HEK293 (cell line): ENCODE data around the gene CCDC78.

Experiments
- CTCF ChIA-PET: fragments of 350-600 bp; formaldehyde crosslinking; extraction: SDS; loops from one replicate; lab custom pipeline; 2021; ENCODE audit warnings: antibody characterized with exemption; lab: Yijun Ruan, JAX
- POLR2A ChIA-PET: fragments of 300-600 bp; formaldehyde crosslinking; extraction: SDS; loops from one replicate; lab custom pipeline; 2020; ENCODE audit warnings: antibody characterized with exemption, inconsistent platforms; lab: Yijun Ruan, JAX
- H3K27ac ChIP-seq: fragments of 200-500 bp; sonication (Bioruptor generic); 2 replicates; pipeline ENCODE4 v1.5.1; 2014; ENCODE audit warnings: low read depth, low read length, control low read depth, inconsistent platforms; ENCODE audit errors: extremely low read depth
- H3K36me3 ChIP-seq, 2 experiments: fragments of 200-500 bp in 1 of 2; sonication (Bioruptor generic) in 1 of 2; 1 replicate in 1 of 2; 2 replicates in 1 of 2; pipeline ENCODE4 v1.5.1; 2014 to 2017; ENCODE audit warnings: inconsistent platforms in 2 of 2, low read length in 2 of 2; ENCODE audit not compliant: control insufficient read depth in 2 of 2, insufficient read depth in 1 of 2
- H3K4me1 ChIP-seq: fragments of 200-500 bp; sonication (Bioruptor generic); 2 replicates; pipeline ENCODE4 v1.5.1; 2014; ENCODE audit warnings: mild to moderate bottlenecking, low read length, inconsistent platforms; ENCODE audit not compliant: control insufficient read depth, insufficient read depth
- H3K4me3 ChIP-seq: 2 replicates; pipeline ENCODE4 v1.5.1; 2011; ENCODE audit warnings: low read depth, mild to moderate bottlenecking, control low read depth, low read length, moderate library complexity
- H3K9me3 ChIP-seq: fragments of 200-500 bp; sonication (Bioruptor generic); 2 replicates; pipeline ENCODE4 v1.5.1; 2014; ENCODE audit warnings: low read depth, low read length, inconsistent platforms; ENCODE audit not compliant: control insufficient read depth, insufficient read depth
- AEBP2 ChIP-seq: fragments of 450-650 bp; formaldehyde crosslinking; IDR thresholded peaks from 2 replicates; pipeline ENCODE4 v1.5.1; 2016; ENCODE audit warnings: missing biosample characterization, missing genetic modification characterization, borderline replicate concordance
- BCL11B ChIP-seq: fragments of 450-650 bp; formaldehyde crosslinking; IDR thresholded peaks from 2 replicates; pipeline ENCODE4 v1.5.1; 2016; ENCODE audit warnings: low read depth, missing biosample characterization, missing genetic modification characterization
- GLIS1 ChIP-seq: fragments of 450-650 bp; formaldehyde crosslinking; IDR thresholded peaks from 2 replicates; pipeline ENCODE4 v1.5.1; 2016; ENCODE audit warnings: missing biosample characterization, missing genetic modification characterization
- HOXC10 ChIP-seq: sonication (generic); formaldehyde crosslinking; IDR thresholded peaks from 2 replicates; pipeline ENCODE4 v1.8.1; 2023; ENCODE audit warnings: mild to moderate bottlenecking, missing genetic modification reagents
- INSM2 ChIP-seq: fragments of 450-650 bp; formaldehyde crosslinking; IDR thresholded peaks from 2 replicates; pipeline ENCODE4 v1.5.1; 2016; ENCODE audit warnings: missing biosample characterization, missing genetic modification characterization
- KLF1 ChIP-seq: fragments of 450-650 bp; formaldehyde crosslinking; IDR thresholded peaks from 2 replicates; pipeline ENCODE4 v1.5.1; 2016; ENCODE audit warnings: missing biosample characterization, missing genetic modification characterization
- KLF7 ChIP-seq: fragments of 450-650 bp; formaldehyde crosslinking; IDR thresholded peaks from 2 replicates; pipeline ENCODE4 v1.5.1; 2016; ENCODE audit warnings: missing biosample characterization, missing genetic modification characterization, borderline replicate concordance
- PRDM1 ChIP-seq: fragments of 450-650 bp; formaldehyde crosslinking; IDR thresholded peaks from 2 replicates; pipeline ENCODE4; 2016; ENCODE audit warnings: missing biosample characterization, missing genetic modification characterization
- SP2 ChIP-seq: fragments of 450-650 bp; formaldehyde crosslinking; IDR thresholded peaks from 2 replicates; pipeline ENCODE4 v1.5.1; 2016; ENCODE audit warnings: missing biosample characterization, missing genetic modification characterization
- TCF7L2 ChIP-seq: IDR thresholded peaks from 2 replicates; pipeline ENCODE4 v1.6.1; 2011; ENCODE audit warnings: low read depth, mild to moderate bottlenecking, inconsistent platforms, low read length, moderate library complexity, borderline replicate concordance
- YY2 ChIP-seq: fragments of 450-650 bp; formaldehyde crosslinking; IDR thresholded peaks from 2 replicates; pipeline ENCODE4 v1.5.1; 2016; ENCODE audit warnings: missing biosample characterization, missing genetic modification characterization
- ZBTB21 ChIP-seq: fragments of 450-650 bp; formaldehyde crosslinking; IDR thresholded peaks from 2 replicates; pipeline ENCODE4 v1.5.1; 2017; ENCODE audit warnings: missing biosample characterization, missing genetic modification characterization
- ZBTB48 ChIP-seq: fragments of 450-650 bp; formaldehyde crosslinking; IDR thresholded peaks from 2 replicates; pipeline ENCODE4 v1.5.1; 2016; ENCODE audit warnings: missing biosample characterization, missing genetic modification characterization
- ZBTB7A ChIP-seq: fragments of 450-650 bp; formaldehyde crosslinking; IDR thresholded peaks from 2 replicates; pipeline ENCODE4 v1.5.1; 2016; ENCODE audit warnings: low read depth, missing biosample characterization, missing genetic modification characterization
- ZIC2 ChIP-seq: fragments of 450-650 bp; formaldehyde crosslinking; IDR thresholded peaks from 2 replicates; pipeline ENCODE4 v1.5.1; 2016; ENCODE audit warnings: missing biosample characterization, missing genetic modification characterization
- ZNF184 ChIP-seq: fragments of 450-650 bp; IDR thresholded peaks from 2 replicates; pipeline ENCODE4 v1.5.1; 2018; ENCODE audit warnings: missing biosample characterization, mild to moderate bottlenecking, missing genetic modification characterization
- ZNF19 ChIP-seq: fragments of 450-650 bp; formaldehyde crosslinking; IDR thresholded peaks from 2 replicates; pipeline ENCODE4; 2016; ENCODE audit warnings: missing biosample characterization, missing genetic modification characterization, low read depth
- ZNF221 ChIP-seq: fragments of 450-650 bp; formaldehyde crosslinking; IDR thresholded peaks from 2 replicates; pipeline ENCODE4 v1.5.1; 2017; ENCODE audit warnings: missing biosample characterization, missing genetic modification characterization, borderline replicate concordance
- ZNF26 ChIP-seq: fragments of 450-650 bp; formaldehyde crosslinking; IDR thresholded peaks from 2 replicates; pipeline ENCODE4 v1.5.1; 2016; ENCODE audit warnings: missing biosample characterization, missing genetic modification characterization
- ZNF302 ChIP-seq: fragments of 450-650 bp; formaldehyde crosslinking; IDR thresholded peaks from 2 replicates; pipeline ENCODE4 v1.5.1; 2016; ENCODE audit warnings: missing biosample characterization, missing genetic modification characterization, low read depth
- ZNF449 ChIP-seq: fragments of 450-650 bp; formaldehyde crosslinking; IDR thresholded peaks from 2 replicates; pipeline ENCODE4 v1.5.1; 2017; ENCODE audit warnings: missing biosample characterization, mild to moderate bottlenecking, missing genetic modification characterization, moderate library complexity
- ZNF521 ChIP-seq: fragments of 450-650 bp; formaldehyde crosslinking; IDR thresholded peaks from 2 replicates; pipeline ENCODE4 v1.5.1; 2017; ENCODE audit warnings: missing biosample characterization, mild to moderate bottlenecking, missing genetic modification characterization
- ZNF555 ChIP-seq: fragments of 450-650 bp; formaldehyde crosslinking; conservative IDR thresholded peaks from 2 replicates; pipeline ENCODE4 v1.5.1; 2017; ENCODE audit warnings: missing biosample characterization, mild to moderate bottlenecking, missing genetic modification characterization, inconsistent platforms
- ZNF560 ChIP-seq: fragments of 450-650 bp; formaldehyde crosslinking; IDR thresholded peaks from 2 replicates; pipeline ENCODE4 v1.5.1; 2017; ENCODE audit warnings: missing biosample characterization, missing genetic modification characterization, borderline replicate concordance
- ZNF624 ChIP-seq: fragments of 450-650 bp; formaldehyde crosslinking; IDR thresholded peaks from 2 replicates; pipeline ENCODE4 v1.5.1; 2017; ENCODE audit warnings: missing biosample characterization, missing genetic modification characterization
- ZNF677 ChIP-seq: fragments of 450-650 bp; IDR thresholded peaks from 2 replicates; pipeline ENCODE4 v1.5.0; 2018; ENCODE audit warnings: missing biosample characterization, mild to moderate bottlenecking, missing genetic modification characterization, moderate library complexity
- ZNF692 ChIP-seq: fragments of 450-650 bp; formaldehyde crosslinking; IDR thresholded peaks from 2 replicates; pipeline ENCODE4 v1.5.1; 2016; ENCODE audit warnings: missing biosample characterization, missing genetic modification characterization
- ZNF747 ChIP-seq: fragments of 450-650 bp; formaldehyde crosslinking; IDR thresholded peaks from 2 replicates; pipeline ENCODE4 v1.5.1; 2016; ENCODE audit warnings: missing biosample characterization, missing genetic modification characterization
- ZSCAN18 ChIP-seq: fragments of 450-650 bp; formaldehyde crosslinking; IDR thresholded peaks from 2 replicates; pipeline ENCODE4 v1.5.1; 2016; ENCODE audit warnings: missing biosample characterization, missing genetic modification characterization

The CCDC78 gene

GRCh38 chr16:728131-728889 lies 2.1 kb upstream of the CCDC78 start:
- CTCF ChIA-PET, result interaction anchor here (0.5 to 1.6 kb wide), 2 partner anchors 16 to 21 kb away, joined by 3 to 5 read pairs; no protein-coding TSS in a partner anchor
- POLR2A ChIA-PET, result interaction anchor here (0.6 to 1.8 kb wide), 11 partner anchors 8 to 60 kb away, joined by 3 to 11 read pairs (median 4); partner anchors contain the start of genes CHTF18, METRN, RPUSD1 and WDR24
- Histone ChIP-seq H3K4me1 (peaks cover 4% of the 10 kb centered on the region; the same call in 1 of the 2 replicates), H3K9me3 (no peaks in the 10 kb centered on the region), H3K4me3 (peak overlapping the region; percentile 15), H3K36me3 (peaks cover 3 to 23% of the 10 kb centered on the region in 2 experiments; a peak in 2 of 3 replicates), H3K27ac (no peak overlapping the region)
- TF ChIP-seq INSM2 (no peak), YY2 (no peak), ZNF555 (no peak), ZNF19 (tag by site-specific recombination) (no peak), AEBP2 (tag by site-specific recombination) (no peak), ZNF677 (tag by site-specific recombination) (no peak), KLF7 (no peak), ZNF692 (tag by site-specific recombination) (peak; percentile 64; the same call in 1 of the 2 replicates), ZIC2 (tag by site-specific recombination) (peak; percentile 78), ZNF184 (tag by site-specific recombination) (no peak), KLF1 (tag by site-specific recombination) (peak; percentile 72), ZNF449 (tag by site-specific recombination) (peak; percentile 65), ZBTB7A (tag by site-specific recombination) (0 out of 2 replicates have a peak, but pooled peaks have one; percentile 30), GLIS1 (tag by site-specific recombination) (peak; percentile 33; the same call in 1 of the 2 replicates), ZNF221 (tag by site-specific recombination) (no peak), TCF7L2 (no peak), ZSCAN18 (tag by site-specific recombination) (no peak), ZNF747 (no peak), ZNF26 (tag by site-specific recombination) (no peak), SP2 (peak; percentile 73), ZNF624 (tag by site-specific recombination) (no peak), BCL11B (tag by site-specific recombination) (no peak), PRDM1 (tag by site-specific recombination) (no peak), HOXC10 (CRISPR knock-in tag) (no peak), ZBTB21 (tag by site-specific recombination) (no peak), ZNF302 (tag by site-specific recombination) (no peak), ZNF521 (tag by site-specific recombination) (no peak), ZBTB48 (no peak), ZNF560 (tag by site-specific recombination) (no peak)
